GM12878 (cell line): ENCODE data around the gene GPBP1.

ENCODE experiments used
- TF ChIP-seq, protein P1 (sequence below): IDR thresholded peaks from 2 replicates; pipeline ENCODE4 v1.6.1; 2012; ENCODE audit warnings: low read depth, low read length, improper control_type of control experiment
- TF ChIP-seq, protein P2 (sequence below): fragments of 450-650 bp; formaldehyde crosslinking; IDR thresholded peaks from 2 replicates; pipeline ENCODE4 v1.4.0; 2020; ENCODE audit warnings: mild to moderate bottlenecking, moderate library complexity
- TF ChIP-seq, protein P3 (sequence below), 3 experiments: IDR thresholded peaks in 2 of 3; conservative IDR thresholded peaks in 1 of 3; 2 replicates each; pipeline ENCODE4 v1.5.1; 2011; ENCODE audit warnings: low read depth in 3 of 3, low read length in 3 of 3, mild to moderate bottlenecking in 3 of 3, control low read depth in 2 of 3, moderate library complexity in 2 of 3, inconsistent platforms in 1 of 3, mixed read lengths in 1 of 3; ENCODE audit not compliant: control insufficient read depth in 2 of 3, insufficient read depth in 1 of 3; ENCODE audit errors: extremely low read depth in 1 of 3

DNA sequence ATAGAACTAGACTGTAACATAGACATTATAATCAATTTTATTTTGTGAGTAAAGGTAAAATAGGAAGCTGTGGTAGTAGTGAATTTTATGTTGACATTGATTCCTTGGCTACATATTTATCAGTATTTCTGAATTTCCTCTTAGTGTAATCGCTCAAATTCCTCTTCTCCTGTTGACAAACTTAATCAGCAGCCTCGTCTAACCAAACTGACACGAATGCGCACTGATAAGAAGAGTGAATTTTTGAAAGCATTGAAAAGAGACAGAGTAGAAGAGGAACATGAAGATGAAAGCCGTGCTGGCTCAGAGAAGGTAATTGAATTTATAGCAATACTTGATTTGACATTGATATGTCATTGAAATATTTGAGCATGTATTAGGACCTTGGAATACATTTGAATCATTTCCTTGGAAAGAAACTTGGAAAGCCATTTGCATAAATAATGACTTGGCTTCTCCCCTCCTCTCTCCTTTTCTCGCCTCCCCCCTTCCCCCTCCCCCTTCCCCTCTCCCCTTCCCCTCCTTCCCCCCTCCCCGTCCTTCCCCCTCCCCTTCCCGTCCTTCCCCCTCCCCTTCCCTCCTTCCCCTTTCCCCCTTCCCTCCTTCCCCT, 75.5 kb downstream of the GPBP1 start:
- TF ChIP-seq, protein P1, sequence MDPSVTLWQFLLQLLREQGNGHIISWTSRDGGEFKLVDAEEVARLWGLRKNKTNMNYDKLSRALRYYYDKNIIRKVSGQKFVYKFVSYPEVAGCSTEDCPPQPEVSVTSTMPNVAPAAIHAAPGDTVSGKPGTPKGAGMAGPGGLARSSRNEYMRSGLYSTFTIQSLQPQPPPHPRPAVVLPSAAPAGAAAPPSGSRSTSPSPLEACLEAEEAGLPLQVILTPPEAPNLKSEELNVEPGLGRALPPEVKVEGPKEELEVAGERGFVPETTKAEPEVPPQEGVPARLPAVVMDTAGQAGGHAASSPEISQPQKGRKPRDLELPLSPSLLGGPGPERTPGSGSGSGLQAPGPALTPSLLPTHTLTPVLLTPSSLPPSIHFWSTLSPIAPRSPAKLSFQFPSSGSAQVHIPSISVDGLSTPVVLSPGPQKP = no peak
- TF ChIP-seq, protein P2, sequence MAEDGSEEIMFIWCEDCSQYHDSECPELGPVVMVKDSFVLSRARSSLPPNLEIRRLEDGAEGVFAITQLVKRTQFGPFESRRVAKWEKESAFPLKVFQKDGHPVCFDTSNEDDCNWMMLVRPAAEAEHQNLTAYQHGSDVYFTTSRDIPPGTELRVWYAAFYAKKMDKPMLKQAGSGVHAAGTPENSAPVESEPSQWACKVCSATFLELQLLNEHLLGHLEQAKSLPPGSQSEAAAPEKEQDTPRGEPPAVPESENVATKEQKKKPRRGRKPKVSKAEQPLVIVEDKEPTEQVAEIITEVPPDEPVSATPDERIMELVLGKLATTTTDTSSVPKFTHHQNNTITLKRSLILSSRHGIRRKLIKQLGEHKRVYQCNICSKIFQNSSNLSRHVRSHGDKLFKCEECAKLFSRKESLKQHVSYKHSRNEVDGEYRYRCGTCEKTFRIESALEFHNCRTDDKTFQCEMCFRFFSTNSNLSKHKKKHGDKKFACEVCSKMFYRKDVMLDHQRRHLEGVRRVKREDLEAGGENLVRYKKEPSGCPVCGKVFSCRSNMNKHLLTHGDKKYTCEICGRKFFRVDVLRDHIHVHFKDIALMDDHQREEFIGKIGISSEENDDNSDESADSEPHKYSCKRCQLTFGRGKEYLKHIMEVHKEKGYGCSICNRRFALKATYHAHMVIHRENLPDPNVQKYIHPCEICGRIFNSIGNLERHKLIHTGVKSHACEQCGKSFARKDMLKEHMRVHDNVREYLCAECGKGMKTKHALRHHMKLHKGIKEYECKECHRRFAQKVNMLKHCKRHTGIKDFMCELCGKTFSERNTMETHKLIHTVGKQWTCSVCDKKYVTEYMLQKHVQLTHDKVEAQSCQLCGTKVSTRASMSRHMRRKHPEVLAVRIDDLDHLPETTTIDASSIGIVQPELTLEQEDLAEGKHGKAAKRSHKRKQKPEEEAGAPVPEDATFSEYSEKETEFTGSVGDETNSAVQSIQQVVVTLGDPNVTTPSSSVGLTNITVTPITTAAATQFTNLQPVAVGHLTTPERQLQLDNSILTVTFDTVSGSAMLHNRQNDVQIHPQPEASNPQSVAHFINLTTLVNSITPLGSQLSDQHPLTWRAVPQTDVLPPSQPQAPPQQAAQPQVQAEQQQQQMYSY = no peak
- TF ChIP-seq, protein P3, sequence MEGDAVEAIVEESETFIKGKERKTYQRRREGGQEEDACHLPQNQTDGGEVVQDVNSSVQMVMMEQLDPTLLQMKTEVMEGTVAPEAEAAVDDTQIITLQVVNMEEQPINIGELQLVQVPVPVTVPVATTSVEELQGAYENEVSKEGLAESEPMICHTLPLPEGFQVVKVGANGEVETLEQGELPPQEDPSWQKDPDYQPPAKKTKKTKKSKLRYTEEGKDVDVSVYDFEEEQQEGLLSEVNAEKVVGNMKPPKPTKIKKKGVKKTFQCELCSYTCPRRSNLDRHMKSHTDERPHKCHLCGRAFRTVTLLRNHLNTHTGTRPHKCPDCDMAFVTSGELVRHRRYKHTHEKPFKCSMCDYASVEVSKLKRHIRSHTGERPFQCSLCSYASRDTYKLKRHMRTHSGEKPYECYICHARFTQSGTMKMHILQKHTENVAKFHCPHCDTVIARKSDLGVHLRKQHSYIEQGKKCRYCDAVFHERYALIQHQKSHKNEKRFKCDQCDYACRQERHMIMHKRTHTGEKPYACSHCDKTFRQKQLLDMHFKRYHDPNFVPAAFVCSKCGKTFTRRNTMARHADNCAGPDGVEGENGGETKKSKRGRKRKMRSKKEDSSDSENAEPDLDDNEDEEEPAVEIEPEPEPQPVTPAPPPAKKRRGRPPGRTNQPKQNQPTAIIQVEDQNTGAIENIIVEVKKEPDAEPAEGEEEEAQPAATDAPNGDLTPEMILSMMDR (IDR thresholded peaks at IDR 0.05 in 2 of 3, conservative IDR thresholded peaks at IDR 0.05 in 1 of 3; ENCODE audit: control insufficient read depth in 2 of 3, extremely low read depth in 1 of 3, insufficient read depth in 1 of 3, low read depth in 3 of 3, low read length in 3 of 3) = no peak
